Astrocyte (in vitro differentiated cells and primary cell): Measurements from ENCODE around the gene SPG11. TPM values are rescaled to one million over a fixed set of nuclear protein-coding genes. Genes with fewer than 3 reads are reported as not detected.

Experiments
- DNase-seq: peaks from one replicate; pipeline ENCODE4 v3.0.0-alpha.2; 2010; ENCODE audit warnings: low read depth
- FAIRE-seq: peaks from 2 replicates; lab custom pipeline; 2011; peaks lifted over from hg19 to GRCh38; lab: Jason Lieb, UNC
- H2AFZ ChIP-seq: 2 replicates; pipeline ENCODE4 v1.6.0; 2012; ENCODE audit warnings: low read depth, low read length, inconsistent platforms
- H3K27ac ChIP-seq: 2 replicates; pipeline ENCODE4 v1.5.1; 2011; ENCODE audit warnings: low read depth, low read length, inconsistent platforms
- H3K27me3 ChIP-seq: 2 replicates; pipeline ENCODE4 v1.6.0; 2011; ENCODE audit warnings: low read length, inconsistent platforms; ENCODE audit not compliant: insufficient read depth
- H3K36me3 ChIP-seq: 2 replicates; pipeline ENCODE4 v1.5.1; 2011; ENCODE audit warnings: low read length, inconsistent platforms; ENCODE audit not compliant: insufficient read depth
- H3K4me1 ChIP-seq: 2 replicates; pipeline ENCODE4 v1.5.1; 2011; ENCODE audit warnings: low read length, inconsistent platforms; ENCODE audit not compliant: insufficient read depth
- H3K4me2 ChIP-seq: 2 replicates; pipeline ENCODE4 v1.6.0; 2012; ENCODE audit warnings: low read length, inconsistent platforms
- H3K4me3 ChIP-seq: 2 replicates; pipeline ENCODE4 v1.5.1; 2011; ENCODE audit warnings: low read depth, mild to moderate bottlenecking, low read length, inconsistent platforms; ENCODE audit not compliant: insufficient read depth
- H3K79me2 ChIP-seq: 2 replicates; pipeline ENCODE4 v1.6.0; 2012; ENCODE audit warnings: mild to moderate bottlenecking, low read length, inconsistent platforms; ENCODE audit not compliant: insufficient read depth
- H3K9ac ChIP-seq: 2 replicates; pipeline ENCODE4 v1.6.0; 2012; ENCODE audit warnings: mild to moderate bottlenecking, low read length, inconsistent platforms
- H3K9me3 ChIP-seq: 2 replicates; pipeline ENCODE4 v1.5.1; 2012; ENCODE audit warnings: low read depth, mild to moderate bottlenecking, low read length, inconsistent platforms; ENCODE audit not compliant: insufficient read depth
- H4K20me1 ChIP-seq: 2 replicates; pipeline ENCODE4 v1.6.0; 2012; ENCODE audit warnings: low read length, inconsistent platforms; ENCODE audit not compliant: insufficient read depth
- H3K27ac Mint-ChIP-seq: one replicate; pipeline ENCODE4 v1.8.0; 2021; ENCODE audit warnings: mild to moderate bottlenecking, mixed read lengths; ENCODE audit not compliant: unreplicated experiment
- H3K27me3 Mint-ChIP-seq: one replicate; pipeline ENCODE4 v1.8.0; 2021; ENCODE audit warnings: low read depth, mixed read lengths; ENCODE audit not compliant: unreplicated experiment
- H3K36me3 Mint-ChIP-seq: one replicate; pipeline ENCODE4 v1.8.0; 2021; ENCODE audit warnings: low read depth, mixed read lengths; ENCODE audit not compliant: unreplicated experiment
- H3K4me1 Mint-ChIP-seq: one replicate; pipeline ENCODE4 v1.8.0; 2021; ENCODE audit warnings: low read depth, mixed read lengths; ENCODE audit not compliant: unreplicated experiment
- H3K4me3 Mint-ChIP-seq: one replicate; pipeline ENCODE4 v1.8.0; 2021; ENCODE audit warnings: mild to moderate bottlenecking, moderate library complexity, mixed read lengths; ENCODE audit not compliant: unreplicated experiment
- H3K9me3 Mint-ChIP-seq: one replicate; pipeline ENCODE4 v1.8.0; 2021; ENCODE audit warnings: mild to moderate bottlenecking, mixed read lengths; ENCODE audit not compliant: unreplicated experiment
- EZH2 ChIP-seq: IDR thresholded peaks from 2 replicates; pipeline ENCODE4 v1.6.1; 2012; ENCODE audit warnings: mild to moderate bottlenecking, low read length, inconsistent platforms; ENCODE audit not compliant: insufficient read depth
- total RNA-seq: library from RNA; stranded (reverse); gene quantifications from 2 replicates; pipeline ENCODE4 v1.2.1, GENCODE V29; 2021
- TF ChIP-seq, protein P1 (sequence below): IDR thresholded peaks from 2 replicates; pipeline ENCODE4 v1.5.1; 2011; ENCODE audit warnings: low read depth, mild to moderate bottlenecking, inconsistent platforms, low read length, moderate library complexity; ENCODE audit not compliant: insufficient read depth

The SPG11 gene
- total RNA-seq, 1 donor from 2014 or later: 34.4 TPM

DNA sequence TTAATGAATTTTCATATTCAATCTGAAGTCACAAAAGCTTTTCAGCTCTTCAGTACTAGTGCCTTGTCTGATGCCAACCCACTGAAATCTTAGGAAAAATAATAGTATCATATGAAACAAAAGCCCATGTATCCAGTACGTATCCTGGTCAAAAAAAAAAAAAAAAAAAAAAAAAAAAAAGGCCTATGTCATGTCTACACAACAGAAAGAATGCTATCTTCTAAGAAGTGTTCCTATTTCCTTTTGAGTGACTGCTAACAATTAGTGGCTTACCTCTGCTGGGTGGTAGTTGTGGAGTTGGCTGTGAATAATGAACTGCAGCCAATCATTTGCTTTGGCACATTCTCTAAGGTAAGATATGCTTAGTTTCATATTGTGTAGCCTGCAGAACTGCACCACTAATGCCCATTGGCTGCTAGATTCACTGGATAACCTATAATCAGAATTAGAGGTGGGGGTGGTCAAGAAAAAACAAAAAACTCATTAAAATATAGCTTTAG lies 66.9 kb downstream of the SPG11 start:
- H3K27me3 ChIP-seq: no peaks in the 10 kb centered on the region
- peaks cover 3% of the 10 kb centered on the region for H3K4me1 ChIP-seq
- H3K9me3 ChIP-seq: no peaks in the 10 kb centered on the region
- H3K79me2 ChIP-seq: no peaks in the 10 kb centered on the region
- H3K27ac ChIP-seq: no peak overlapping the region
- H3K27ac Mint-ChIP-seq: no peak overlapping the region
- DNase-seq: no peak
- no peak overlapping the region for H2AFZ ChIP-seq
- H4K20me1 ChIP-seq: no peaks in the 10 kb centered on the region
- no peak overlapping the region for H3K4me3 ChIP-seq
- peaks cover 18% of the 10 kb centered on the region for H3K36me3 ChIP-seq
- peaks cover 3% of the 10 kb centered on the region for H3K4me1 Mint-ChIP-seq
- no peak for FAIRE-seq
- TF ChIP-seq, protein P1, sequence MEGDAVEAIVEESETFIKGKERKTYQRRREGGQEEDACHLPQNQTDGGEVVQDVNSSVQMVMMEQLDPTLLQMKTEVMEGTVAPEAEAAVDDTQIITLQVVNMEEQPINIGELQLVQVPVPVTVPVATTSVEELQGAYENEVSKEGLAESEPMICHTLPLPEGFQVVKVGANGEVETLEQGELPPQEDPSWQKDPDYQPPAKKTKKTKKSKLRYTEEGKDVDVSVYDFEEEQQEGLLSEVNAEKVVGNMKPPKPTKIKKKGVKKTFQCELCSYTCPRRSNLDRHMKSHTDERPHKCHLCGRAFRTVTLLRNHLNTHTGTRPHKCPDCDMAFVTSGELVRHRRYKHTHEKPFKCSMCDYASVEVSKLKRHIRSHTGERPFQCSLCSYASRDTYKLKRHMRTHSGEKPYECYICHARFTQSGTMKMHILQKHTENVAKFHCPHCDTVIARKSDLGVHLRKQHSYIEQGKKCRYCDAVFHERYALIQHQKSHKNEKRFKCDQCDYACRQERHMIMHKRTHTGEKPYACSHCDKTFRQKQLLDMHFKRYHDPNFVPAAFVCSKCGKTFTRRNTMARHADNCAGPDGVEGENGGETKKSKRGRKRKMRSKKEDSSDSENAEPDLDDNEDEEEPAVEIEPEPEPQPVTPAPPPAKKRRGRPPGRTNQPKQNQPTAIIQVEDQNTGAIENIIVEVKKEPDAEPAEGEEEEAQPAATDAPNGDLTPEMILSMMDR: no peak
- no peak for TF ChIP-seq EZH2
- H3K4me2 ChIP-seq: no peak overlapping the region
- no peak overlapping the region for H3K4me3 Mint-ChIP-seq
- no peaks in the 10 kb centered on the region for H3K9me3 Mint-ChIP-seq
- no peaks in the 10 kb centered on the region for H3K27me3 Mint-ChIP-seq
- peaks cover 10% of the 10 kb centered on the region for H3K36me3 Mint-ChIP-seq
- no peak overlapping the region for H3K9ac ChIP-seq

DNA sequence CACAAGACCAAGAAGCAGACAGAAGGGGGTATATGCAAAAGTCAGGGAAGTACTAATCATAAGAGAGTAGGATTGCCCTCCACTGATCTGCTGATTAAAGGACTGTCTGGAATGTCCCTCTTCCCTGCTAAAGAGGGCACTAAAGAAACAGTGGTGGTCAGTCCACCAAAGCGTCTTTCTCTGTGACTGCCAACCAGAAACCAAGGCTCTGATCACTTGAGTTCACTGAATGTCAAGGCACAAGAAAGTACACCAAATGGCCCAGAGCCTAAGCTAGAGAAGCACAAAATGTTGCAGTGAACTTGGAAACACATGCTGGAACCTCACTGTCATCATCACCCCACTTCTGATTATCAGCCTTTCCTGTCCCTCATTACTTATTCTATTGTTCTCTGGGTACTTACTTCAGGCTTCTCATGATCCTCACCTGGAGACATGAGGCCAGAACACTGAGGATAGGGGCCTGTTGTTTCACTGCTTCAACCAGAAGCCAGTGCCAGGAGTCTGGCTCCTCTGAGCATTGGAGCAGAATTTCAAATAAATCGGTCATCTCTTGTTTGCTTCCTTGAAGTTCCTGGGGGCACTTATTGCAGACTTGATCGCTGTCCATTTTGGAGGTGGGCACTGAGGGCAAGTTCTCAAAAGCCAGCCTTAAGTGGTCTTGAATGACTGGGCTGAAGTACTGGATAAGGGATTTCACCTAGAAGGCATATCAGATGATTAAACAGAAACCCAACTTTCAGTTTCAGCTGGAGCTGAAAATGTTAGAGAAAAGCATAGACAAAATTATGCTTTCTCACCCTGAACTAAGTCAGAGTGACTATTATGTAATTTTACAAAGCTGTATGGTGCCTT lies 67.6 kb downstream of the SPG11 start:
- H3K27me3 Mint-ChIP-seq: no peaks in the 10 kb centered on the region
- no peaks in the 10 kb centered on the region for H4K20me1 ChIP-seq
- TF ChIP-seq EZH2: no peak
- TF ChIP-seq, protein P1: no peak
- H3K4me3 Mint-ChIP-seq: no peak overlapping the region
- peaks cover 22% of the 10 kb centered on the region for H3K36me3 ChIP-seq
- DNase-seq (no peak), FAIRE-seq (no peak)
- no peak overlapping the region for H3K27ac ChIP-seq
- no peak overlapping the region for H3K9ac ChIP-seq
- H3K27me3 ChIP-seq: no peaks in the 10 kb centered on the region
- no peak overlapping the region for H3K4me2 ChIP-seq
- no peaks in the 10 kb centered on the region for H3K79me2 ChIP-seq
- H3K4me1 ChIP-seq: peaks cover 3% of the 10 kb centered on the region
- H3K4me3 ChIP-seq: no peak overlapping the region
- H3K4me1 Mint-ChIP-seq: peaks cover 3% of the 10 kb centered on the region
- peaks cover 10% of the 10 kb centered on the region for H3K36me3 Mint-ChIP-seq
- no peak overlapping the region for H3K27ac Mint-ChIP-seq
- no peaks in the 10 kb centered on the region for H3K9me3 Mint-ChIP-seq
- H2AFZ ChIP-seq: no peak overlapping the region
- H3K9me3 ChIP-seq: no peaks in the 10 kb centered on the region

DNA sequence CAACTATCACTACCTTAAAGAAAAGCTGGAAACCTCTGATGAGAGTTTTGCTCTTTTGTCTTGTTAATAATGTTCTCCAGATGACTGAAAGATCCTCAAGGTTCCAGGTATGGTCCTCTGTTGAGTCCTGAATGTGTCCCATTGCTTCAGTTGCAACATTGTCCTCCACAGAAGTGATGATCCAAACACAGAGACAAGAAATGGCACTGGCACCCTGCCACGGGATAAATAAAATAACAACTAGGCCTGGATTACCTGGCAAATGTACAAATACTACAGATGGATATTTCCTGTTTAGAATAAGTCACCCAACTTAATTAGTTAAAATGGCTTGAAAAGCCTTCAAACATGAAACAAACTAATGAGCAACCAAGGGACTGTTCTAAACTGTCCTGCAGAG lies 68.2 kb downstream of the SPG11 start:
- H4K20me1 ChIP-seq: no peaks in the 10 kb centered on the region
- H2AFZ ChIP-seq: no peak overlapping the region
- no peak overlapping the region for H3K4me3 ChIP-seq
- peaks cover 10% of the 10 kb centered on the region for H3K36me3 Mint-ChIP-seq
- H3K9me3 ChIP-seq: no peaks in the 10 kb centered on the region
- peaks cover 24% of the 10 kb centered on the region for H3K36me3 ChIP-seq
- H3K9ac ChIP-seq: no peak overlapping the region
- peaks cover 3% of the 10 kb centered on the region for H3K4me1 ChIP-seq
- no peaks in the 10 kb centered on the region for H3K9me3 Mint-ChIP-seq
- H3K27me3 ChIP-seq: no peaks in the 10 kb centered on the region
- H3K27ac ChIP-seq: no peak overlapping the region
- no peak overlapping the region for H3K4me2 ChIP-seq
- DNase-seq (no peak), FAIRE-seq (no peak)
- H3K79me2 ChIP-seq: no peaks in the 10 kb centered on the region
- no peak overlapping the region for H3K27ac Mint-ChIP-seq
- H3K4me1 Mint-ChIP-seq: peaks cover 3% of the 10 kb centered on the region
- no peaks in the 10 kb centered on the region for H3K27me3 Mint-ChIP-seq
- TF ChIP-seq, protein P1: no peak
- no peak for TF ChIP-seq EZH2
- no peak overlapping the region for H3K4me3 Mint-ChIP-seq
